NCI-H2107 treated with DMSO at 0.1 percent for 48 hours (cell line): ENCODE results near the gene ADCY9.
"Not testable (repeated sequence)": the region's sequence is repeated elsewhere in the genome, so short reads cannot be mapped to it uniquely, and the experiment has no call there.

ENCODE experiments used
- DNase-seq: peaks from one replicate; lab custom pipeline; 2025; ENCODE audit not compliant: unreplicated experiment; lab: John Stamatoyannopoulos, UW

ADCY9 gene

DNA sequence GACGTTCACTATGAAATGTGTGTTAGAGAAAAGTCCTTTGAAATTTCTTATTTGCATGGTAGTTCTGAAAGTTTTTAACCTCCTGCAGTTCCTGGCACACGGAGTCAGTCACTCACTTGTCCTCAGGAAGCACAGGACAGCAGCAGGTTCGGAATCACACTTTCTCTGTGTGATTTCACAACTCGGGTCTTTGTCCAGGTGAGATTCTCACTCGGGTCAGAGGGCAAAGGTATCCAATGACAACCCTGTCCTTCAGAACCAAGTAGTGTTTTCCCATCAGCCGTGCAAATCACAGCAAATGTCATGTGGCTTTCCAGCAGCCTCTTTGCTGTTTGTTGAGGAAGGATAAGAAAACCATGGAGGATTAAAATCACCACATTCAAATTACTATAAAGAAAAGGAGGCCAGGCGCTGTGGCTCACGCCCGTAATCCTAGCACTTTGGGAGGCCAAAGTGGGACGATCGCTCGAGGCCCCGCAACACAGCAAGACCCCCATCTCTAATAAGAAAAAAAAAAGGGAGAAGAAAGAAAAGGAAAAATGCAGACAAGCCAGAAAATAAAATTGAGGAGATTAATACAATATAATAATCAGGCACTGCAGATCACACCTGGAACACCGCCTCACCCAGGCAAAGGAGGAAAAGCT, 22.0 kb downstream of the ADCY9 start:
- no peak for DNase-seq

DNA sequence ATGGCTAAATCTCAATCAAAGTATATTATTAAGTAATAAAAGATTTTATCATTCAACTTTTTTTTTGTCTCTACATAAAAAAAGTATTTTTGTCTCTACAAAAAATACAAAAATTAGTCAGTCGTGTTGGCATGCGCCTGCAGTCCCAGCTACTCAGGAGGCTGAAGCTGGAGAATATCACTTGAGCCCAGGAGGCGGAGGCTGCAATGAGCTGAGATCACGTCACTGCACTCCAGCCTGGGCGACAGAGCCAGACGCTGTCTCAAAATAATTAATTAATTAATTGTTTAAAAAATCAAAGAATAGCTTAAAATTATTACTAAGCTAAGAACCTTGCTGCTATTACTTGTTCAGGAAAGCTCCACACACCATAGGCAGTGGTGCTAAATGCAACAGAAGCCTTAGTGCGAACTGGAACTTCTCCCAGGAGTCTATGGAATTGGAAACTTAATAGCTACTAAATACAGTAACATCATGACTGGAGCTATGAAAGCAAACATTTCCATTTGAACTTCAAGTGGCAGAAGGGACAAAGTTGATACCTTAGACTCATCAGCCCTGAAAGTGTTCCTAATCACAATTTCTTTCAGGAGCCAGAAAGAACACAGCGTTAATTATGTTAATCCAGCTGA, 22.6 kb downstream of the ADCY9 start:
- no peak for DNase-seq

DNA sequence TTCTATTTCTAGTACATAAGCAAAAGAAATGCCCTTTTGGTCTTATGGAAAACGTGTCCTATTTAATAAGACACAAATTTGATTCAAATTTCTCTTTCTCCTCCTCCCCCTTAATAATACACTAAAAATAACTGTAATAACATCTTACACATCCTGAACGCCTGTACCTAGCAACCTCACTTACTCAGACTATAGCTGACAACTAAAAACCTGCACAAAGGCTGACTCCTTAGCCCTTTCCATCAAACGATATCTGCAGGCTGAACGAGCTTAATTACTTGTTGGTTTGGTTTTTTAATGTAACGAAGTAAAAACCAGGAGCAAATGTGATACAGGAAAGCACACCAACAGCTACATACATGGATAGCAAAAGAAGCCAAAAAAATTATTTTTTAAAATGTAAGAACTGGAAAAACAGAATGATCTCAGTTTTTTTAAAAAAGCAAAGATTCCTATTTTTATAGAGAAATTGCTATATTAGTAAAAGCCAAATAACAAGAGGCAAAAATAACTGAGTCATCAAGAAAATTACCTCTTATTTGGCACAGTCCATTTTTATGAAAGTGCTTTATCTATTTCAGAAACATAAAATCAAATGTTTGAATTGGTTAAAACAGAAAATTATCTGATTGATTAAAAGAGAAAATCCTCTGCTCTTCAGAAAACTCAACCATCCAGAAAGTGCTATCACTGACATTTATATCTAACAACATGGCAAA, 23.5 kb downstream of the ADCY9 start:
- DNase-seq, result no peak

DNA sequence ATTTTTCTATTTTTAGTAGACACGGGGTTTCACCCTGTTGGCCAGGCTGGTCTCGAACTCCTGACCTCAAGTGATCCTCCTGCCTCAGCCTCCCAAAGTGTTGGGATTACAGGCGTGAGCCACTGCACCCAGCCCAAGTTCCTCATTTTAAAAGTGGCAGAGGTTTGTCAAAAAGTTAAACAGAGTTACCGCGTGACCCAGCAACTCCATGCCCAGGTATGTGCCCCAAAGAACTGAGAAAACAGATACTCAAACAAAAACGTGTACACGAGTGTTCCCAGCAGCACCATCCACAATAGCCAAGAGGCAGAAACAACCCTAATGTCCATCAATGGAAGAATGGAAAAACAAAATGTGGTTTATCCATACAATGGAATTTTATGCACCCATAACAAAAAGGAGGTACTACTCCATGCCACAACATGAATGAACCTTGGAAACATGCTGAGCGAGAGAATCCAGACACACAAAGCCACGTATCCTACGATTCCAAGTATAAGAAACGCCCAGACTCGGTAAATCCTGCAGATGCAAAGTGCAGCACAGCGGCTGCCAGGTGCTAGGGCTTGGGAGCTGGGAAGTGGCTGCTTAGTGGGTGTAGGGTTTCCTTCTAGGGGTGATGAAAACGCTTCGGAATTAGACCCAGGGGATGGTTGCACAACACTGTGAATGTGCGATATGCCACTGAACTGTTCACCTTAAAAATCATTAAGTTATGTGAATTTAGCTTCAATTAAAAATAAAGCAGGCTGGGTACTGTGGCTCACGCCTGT, 24.8 kb downstream of the ADCY9 start:
- peak; percentile 91 for DNase-seq

DNA sequence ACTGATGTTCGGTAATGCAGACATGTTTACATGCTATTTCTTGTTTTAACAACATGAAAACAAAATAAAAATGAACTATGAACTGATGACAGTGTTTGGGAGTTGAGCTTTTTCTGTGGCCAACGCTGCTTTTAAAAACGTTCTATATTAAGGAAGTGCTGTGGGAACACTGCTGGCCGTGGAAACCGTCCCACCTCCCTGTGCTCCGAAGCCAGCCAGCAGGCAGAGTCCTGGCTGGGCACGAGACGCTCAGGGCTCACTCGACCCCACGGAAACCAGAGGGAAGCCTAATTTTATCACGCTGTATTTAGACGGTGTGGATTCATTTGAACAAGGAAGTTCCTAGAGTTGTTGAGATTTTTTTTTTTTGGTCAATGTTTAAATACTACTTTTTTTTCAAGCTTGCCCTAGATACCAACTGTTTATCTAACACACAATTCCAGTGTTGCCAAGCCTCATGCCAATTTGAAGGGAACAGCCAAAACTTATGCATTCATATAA, 25.8 kb downstream of the ADCY9 start:
- DNase-seq, result no peak

DNA sequence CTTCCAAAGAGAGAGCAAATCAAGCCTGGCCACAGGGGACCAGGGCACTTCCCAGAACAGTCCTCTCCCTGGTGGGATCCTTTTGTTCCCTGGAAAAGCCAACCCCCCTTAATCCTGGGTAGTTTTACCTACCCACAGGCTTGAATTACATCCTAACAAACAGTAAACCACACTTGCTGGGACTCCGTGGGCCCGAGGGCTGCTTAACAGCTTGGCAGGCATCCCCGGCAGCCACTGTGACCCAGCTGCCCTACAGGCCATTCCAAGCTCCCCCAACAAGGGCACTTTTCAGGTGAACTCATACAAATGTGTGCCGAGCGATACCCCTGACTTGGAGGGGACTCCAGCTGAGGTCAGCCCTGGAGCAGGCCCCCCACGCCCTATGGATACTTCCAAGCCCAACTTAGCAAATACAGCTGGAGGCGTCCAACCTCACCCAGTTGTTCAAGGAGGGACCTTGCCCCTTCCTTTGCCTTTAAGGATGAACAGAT, 26.4 kb downstream of the ADCY9 start:
- peak; percentile 79 for DNase-seq

DNA sequence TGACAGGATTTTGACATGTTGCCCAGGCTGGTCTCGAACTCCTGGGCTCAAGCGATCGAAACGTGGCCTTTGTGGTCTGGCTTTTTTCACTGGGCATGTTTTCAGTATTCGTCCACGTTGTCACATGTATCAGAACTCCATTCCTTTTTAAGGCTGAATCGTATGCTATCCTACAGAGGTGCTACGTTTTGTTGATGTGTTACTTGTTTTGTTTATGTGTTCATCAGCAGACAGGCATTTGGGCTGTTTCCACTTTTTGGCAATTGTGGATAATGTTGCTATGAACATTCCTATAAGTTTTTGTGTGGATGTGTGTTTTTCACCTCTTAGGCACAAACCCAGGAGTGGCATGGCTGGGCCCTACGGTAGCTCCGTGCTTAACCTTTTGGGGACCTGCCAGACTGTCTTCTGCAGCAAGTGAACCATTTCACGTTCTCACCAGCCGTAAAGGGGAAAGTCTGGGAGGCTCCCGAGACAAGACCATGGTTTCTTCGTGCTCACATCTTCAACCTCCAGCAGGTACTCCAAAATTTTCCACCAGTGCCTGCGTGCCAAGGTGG, 26.9 kb downstream of the ADCY9 start:
- DNase-seq, result no peak

DNA sequence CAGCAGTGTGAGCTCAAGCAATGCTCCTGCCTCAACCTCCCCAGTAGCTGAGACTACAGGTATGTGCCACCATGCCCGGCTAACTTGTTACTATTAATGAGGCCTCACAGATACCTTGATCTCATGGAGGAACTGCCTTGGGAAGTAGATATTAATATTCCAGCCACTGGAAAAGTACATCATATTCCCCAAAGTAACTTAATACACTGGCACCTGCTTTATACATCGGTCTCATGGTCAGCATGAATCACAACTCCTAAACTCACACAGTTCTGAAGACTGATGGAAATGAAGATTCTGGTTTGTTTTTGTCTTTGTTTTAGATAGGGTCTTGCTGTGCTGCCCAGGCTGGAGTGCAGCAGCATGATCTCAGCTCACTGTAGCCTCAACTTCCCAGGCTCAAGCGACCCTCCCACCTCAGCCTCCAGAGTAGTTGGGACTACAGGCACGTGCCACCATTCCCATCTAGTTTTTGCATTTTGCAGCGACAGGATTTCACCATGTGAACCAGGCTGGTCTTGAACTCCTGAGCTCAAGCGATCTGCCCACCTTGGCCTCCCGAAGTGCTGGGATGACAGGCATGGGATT, 28.2 kb downstream of the ADCY9 start:
- DNase-seq, result no peak

DNA sequence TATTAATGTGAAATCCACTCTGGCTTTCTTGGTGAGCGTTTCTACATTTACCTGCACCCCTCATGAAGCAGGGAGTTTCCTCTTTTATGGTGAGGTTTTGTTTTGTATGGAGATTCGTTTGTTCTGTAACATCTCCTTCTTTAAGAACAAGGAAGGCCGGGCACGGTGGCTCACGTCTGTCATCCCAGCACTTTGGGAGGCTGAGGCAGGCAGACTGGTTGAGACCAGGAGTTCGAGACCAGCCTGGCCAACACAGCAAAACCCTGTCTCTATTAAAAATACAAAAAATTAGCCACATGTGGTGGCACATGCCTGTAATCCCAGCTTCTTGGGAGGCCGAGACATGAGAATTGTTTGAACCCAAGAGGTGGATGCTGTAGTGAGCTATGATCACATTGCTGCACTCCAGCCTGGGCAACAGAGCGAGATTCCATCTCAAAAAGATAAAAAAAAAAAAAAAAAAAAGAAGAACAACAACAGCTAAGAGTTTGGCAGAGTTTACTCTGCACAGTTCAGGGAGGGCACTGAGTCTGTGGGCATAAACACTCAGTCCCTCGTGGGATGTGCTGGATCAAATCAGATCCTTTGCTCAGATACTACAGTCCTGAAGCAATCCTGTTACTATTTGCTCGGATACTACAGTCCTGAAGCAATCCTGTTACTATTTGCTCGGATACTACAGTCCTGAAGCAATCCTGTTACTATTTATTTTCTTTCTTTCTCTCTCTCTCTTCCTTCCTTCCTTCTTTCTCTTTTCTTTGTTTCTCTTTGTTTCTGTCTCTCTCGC, 28.9 kb downstream of the ADCY9 start:
- DNase-seq, result no peak

DNA sequence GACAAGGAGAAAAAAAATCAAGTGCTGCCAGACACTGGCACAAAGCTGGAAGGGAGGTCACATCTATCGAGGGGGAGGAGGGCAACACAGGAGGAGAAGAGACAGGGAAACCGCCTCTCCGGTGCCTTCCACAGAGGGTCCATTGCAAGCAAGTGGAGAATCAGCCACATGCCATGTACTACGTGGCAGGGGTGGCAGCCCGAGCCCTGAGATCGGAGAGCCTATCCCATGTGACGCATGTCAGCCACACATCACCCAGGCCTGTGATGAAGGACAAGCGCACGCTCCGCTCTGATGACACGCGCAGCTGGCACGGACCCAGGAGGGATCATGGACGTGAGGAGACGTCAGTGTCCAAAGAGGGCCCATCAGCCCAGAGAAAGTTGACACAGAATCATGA, 30.1 kb downstream of the ADCY9 start:
- no peak for DNase-seq

DNA sequence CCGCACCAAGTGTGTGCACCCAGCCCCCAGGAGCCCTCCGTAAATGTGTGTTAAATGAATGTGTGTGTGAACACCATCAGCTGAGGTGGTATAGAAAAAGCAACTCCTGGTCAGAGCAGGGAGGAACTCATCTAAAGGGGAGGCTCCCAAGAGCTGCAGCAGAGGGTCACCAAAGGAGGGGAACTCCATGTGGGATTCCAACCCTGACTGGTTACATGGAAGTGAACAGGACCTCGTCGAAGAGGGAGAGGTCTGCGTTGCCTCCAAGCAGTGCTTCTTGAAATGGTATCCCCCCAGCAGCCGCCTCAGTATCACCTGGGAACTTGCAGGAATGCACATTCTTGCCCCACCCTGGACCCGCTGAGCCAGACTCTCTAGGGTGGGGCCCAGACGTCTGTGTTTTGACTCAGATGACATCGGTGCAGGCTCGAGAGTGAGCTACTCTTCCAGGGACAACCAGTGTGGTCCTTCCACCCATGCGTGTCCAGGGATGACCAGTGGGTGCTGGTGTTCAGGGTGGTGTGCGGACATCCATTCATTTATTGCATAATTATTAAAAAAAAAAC, 30.8 kb downstream of the ADCY9 start:
- DNase-seq, result no peak

DNA sequence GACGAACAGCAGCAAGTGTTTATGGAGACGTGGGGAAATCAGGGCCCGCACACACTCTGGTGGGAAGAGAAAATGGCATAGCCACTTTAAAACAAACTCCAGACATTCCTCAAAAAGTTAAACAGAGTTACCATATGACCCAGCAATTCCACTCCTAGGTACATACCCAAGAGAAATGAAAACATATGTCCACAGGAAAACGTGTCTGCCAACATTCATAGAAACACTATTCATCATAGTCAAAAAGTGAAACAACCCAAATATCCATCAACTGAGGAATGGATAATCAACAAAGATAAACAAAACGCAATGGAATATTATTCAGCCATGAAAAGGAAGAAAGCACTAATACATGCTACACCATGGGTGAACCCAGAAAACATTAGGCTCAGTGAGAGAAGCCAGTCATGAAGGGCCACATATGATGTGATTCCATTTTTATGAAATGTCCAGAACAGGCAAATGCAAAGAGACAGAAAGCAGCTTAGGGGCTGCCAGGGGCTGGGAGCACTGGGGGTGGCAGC, 32.8 kb downstream of the ADCY9 start:
- no peak for DNase-seq

DNA sequence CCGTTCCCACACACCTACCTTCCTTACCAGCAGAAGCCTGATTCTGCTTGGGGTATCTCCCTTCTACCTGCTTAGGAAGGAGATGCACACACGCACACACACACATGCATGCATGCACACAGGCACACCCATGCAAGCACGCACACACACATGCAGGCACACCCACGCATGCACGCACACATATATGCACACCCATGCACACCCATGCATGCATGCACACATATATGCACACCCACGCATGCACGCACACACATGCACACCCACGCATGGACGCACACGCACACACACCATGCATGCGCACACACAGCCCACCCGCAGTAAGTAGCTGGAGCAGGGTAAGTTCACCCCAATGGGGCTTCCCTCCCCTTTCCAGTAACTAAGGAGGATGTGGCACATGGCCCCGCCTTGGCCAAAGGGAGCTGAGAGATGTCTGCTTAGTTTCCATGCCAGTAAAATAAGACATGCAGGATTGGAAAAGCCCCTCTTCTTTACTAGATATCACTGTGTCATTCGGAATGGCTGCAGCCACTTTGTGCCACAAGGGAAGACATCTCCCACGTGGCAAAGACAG, 33.7 kb downstream of the ADCY9 start:
- DNase-seq, result no peak

DNA sequence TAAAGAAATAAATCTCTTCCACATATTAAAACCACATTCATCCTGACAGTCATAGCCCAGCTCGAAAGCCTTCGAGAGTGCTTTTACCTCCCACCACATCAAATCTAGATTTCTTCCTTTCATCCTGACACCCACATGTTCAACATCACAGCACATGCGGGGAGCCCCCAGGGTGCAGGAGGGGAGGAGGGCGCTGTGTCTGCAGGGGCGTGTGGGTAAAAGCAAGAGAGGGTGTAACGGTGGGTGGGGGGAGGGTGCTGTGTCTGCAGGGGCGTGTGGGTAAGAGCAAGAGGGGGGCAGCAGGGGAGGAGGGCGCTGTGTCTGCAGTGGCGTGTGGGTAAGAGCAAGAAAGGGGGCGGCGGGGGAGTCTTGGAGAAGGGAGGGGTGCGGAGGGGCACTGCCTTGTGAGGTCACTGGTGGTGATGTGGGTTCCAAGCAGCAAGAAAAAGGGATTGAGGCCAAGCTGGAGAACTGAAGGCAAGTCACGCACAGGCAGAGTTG, 34.7 kb downstream of the ADCY9 start:
- no peak for DNase-seq

DNA sequence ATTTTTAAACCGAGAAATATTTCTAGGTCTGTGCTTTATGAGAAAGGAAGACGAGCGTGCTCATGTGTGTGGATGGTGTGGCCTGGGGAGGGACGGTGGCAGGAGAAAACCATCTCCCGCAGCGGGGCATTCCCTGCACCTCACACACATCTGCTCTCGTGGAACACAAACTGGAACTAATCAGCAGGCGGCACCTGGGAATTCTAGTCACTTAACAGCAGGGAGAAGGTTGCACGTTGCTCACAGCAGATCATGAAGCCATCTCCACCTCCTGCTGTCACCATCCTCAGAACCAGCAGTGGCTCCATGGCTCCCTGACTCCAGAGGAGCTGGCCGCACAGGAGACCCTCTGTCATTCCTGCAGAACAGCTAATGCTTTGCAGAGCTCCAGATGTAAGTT, 35.2 kb downstream of the ADCY9 start:
- peak; percentile 88 for DNase-seq

DNA sequence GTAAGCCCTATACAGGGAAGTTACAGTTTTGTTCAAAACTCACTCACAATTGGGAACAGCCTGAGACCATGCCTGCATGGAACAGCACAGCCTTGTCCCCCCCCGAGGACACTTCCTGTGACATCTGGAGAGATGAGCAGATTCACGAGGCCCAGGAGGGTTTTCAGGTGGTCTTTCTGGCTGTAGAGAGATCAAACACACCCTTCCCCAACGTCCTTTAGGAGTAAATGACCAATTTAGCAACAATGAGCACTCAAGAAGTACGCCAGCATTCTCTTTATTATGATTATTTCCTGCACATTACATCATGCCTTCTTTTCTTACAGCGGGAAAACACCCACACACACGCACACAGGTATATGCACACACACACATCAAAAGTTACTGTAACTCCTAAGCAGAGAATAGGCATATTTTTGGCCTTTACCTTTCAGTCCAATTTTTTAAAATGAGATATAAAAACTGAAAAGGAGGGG, 39.0 kb downstream of the ADCY9 start:
- DNase-seq, result no peak

DNA sequence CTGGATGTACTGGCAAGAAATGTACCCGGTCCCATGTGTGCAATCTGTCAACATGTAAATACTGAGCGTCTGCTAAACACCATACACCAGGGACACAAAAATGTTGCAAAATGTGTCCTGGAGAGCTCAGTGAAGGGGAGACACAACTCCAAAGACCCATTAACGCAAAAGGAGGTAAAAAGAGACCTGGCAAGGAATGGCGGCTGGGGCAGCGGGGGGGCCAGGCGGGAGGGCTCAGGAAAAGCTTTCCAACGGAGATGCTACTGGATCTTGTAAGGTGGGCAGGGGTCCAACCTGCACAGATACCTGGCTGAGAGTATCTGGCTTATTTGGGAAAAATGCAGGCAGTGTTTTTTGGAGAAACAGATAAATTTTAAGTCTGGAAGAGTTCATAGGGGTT, 40.7 kb downstream of the ADCY9 start:
- DNase-seq, result no peak

DNA sequence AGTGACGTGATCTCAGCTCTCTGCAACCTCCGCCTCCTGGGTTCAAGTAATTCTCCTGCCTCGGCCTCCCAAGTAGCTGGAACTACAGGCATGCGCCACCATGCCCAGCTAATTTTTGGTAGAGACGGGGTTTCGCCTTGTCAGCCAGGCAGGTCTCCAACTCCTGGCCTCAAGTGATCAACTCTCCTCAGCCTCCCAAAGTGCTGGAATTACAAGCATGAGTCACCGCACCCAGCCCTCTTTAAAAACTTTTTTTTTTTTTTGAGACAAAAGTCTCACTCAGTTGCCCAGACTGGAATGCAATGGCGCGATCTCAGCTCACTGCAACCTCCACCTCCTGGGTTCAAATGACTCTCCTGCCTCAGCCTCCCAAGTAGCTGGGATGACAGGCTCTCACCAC, 43.1 kb downstream of the ADCY9 start:
- not testable (repeated sequence) for DNase-seq
